Activated CD4-positive, alpha-beta T cell treated with anti-CD3 and anti-CD28 coated beads, Interleukin-2, Interleukin-6, amounts not matched to agents 100 ng/mL and 50 ng/mL, durations not matched to agents 16 hours and 8 hours (primary cell): Measurements from ENCODE around the gene IMPACT.
A peak's percentile ranks its signal among the peaks of the same experiment; 100 is the strongest.

ENCODE experiments used
- DNase-seq: peaks from one replicate; pipeline ENCODE4 v3.0.0-alpha.2; 2020

IMPACT gene

DNA sequence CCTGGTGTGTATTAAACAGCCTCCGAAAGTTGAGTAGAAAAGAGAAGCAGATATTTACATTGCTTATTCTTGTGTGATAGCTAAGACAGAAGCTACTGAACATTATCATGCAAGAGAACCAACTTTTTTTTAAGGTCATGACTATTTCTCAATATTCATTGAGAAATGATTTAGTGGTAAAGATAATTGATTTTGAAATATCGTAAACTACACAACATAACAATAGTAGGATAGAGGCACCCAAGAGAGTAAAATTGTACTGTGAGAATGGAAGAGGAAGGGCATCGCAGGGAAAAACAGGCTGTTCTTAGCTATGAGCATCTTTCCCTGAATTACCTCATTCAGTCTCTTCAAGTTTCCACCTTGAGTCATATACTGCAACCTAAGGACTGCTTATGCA is 59.2 kb downstream of the IMPACT start:
- no peak for DNase-seq

DNA sequence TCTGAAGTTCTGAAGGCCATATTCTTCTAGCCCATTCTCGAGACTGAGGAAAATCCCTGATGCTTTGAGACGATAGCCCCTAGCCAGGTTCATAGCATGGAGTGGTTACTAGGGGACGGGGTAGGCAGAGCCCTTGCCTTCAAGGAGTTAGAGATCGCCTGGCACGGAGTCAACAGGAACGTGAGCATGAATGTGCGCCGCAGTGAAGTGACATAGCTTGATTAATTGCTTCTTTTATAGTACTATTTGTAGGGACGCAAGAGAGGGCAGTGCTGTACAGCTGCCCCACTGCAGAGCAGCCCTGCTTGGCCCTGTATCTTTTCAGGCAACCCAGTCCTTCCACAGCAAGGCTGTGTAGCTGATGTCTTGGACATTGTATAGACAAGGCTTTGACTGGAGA is 60.2 kb downstream of the IMPACT start:
- DNase-seq: no peak

DNA sequence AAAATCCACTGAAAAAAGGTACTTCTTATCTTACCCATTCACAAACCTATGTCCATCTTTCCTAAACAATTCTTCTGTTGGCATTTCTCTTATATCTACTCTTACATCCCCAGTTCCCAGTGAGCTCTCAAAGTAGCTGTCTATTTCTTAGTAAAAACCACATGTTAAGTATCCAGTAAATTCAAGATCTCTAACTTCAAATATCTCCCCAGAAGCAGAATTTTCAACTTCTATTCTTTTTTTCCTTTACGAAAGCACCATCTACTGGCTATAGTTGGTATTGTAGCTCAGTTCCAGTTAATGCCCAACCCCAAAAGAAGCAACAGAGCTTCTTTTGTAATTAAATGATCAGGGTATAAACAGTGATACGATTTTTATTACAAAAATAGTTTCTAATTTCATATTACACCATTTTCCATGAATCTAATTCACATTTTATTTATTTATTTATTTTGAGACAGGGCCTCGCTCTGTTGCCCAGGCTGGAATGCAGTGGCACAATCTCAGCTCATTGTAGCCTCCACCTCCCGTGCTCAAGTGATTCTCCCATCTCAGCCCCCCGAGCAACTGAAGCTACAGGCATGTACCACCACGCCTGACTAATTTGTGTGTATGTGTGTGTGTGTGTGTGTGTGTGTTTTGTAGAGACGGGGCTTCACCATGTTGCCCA is 62.5 kb downstream of the IMPACT start:
- peak; percentile 67 for DNase-seq

DNA sequence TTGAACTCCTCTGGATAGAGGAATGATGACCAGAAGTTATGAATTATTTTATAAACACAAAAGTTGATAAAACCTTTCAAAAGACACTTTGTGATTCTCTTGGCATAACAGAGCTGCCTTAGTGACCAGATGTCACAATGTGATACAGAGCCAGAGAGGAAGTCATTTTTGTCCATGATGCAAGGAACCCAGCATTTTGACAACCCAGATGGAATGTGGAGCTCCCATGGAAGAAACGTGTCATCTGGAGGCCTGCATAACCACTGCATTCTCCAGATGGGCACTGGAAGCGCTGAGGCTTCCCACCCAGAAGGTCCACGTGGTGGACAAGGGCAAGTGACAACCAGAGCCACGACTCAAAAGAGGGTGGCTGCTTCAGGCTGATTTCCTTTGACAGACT is 64.1 kb downstream of the IMPACT start:
- no peak for DNase-seq

DNA sequence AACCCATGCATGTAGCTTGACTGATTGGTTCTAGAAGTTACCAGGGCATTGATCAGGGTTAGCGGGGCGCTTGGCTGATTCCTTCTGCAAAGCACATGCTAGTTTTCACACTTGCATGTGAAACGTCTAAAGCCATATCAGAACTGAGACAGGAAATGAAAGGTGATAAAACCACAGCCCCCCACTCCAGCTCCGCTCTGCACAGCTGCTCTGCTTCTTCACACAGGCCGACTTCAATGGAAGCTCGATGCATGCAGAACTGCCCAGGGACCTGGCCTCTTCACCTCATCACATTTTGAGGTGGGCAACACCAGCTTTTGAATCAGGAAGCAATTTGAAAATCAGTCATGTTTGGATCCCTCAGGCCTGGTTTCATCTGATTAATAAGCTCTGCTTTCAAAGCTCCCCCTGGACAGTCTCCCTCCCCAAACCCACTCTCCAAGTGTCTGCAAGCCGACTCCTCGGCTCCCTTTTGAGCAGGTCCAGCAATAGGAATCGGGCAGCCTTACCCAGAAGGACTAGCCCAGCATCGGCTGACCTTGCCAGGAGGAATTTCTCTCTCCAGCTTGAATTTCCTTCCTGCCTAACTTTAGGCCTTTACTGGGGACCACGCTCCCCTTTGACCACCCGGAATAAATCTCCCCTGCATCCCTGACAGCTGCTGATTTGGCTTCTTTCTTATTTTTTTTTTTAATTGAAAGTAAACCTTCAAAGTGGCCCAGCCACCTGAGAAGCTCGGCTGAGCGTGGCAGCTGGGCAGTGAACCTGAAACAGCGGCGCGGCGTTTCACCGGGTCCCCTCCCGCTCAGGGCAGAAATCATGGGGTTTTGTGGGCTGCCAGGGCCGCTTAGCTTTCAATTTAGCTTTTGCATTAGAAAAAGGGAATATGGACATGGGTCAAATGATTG is 65.7 kb downstream of the IMPACT start:
- DNase-seq: peak; percentile 60

DNA sequence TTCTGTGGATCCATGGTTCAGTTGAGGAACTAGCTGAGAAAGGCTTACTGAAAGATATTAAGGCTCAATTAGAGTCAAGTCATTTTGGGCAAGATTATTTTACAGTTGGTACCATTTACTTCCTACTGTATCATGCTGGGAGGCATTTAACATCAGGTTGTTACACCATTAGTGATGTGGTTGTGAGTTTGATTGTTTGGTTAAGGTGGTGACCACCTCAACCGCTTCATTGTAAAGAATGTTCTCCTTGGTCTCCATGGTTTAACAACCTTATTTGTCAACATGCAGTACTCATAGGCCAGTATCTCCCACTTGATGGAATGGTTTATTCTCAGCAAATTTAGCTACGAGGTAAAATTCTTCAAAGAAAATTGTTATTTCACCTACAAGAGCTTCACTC is 68.1 kb downstream of the IMPACT start:
- DNase-seq: no peak

DNA sequence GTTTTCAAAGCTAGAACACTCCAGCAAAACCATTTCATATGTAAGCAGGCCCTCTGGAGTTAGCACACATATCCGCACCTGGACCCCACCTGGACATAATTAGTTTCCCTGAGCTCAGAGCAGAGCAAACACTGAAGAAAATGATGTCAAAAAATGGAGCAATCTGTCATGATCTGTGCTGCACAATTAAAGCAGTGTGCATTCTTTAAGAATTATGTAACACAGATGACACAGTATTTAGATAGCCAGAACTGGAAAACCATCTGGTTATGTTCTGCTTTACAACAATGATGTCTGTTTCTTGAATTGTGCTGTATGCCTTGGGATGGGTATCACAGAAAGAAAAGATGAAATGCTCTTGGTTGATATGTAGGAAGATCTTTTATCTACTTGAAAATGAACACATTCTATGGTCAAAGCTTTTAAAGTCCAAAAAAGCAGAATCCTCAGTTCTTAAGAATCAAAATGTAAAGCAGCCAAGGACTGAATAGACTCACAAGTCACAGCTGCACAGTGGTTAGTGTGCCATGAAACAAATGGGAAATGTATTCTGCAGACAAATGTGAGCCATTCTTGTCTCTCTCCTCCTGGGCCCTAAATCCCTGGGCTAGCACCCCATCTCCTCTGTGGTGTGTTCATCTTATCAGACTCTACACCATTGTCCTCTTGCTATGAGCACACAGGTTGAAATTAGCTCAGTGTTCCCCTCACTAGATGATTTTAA is 70.7 kb downstream of the IMPACT start:
- DNase-seq: no peak

DNA sequence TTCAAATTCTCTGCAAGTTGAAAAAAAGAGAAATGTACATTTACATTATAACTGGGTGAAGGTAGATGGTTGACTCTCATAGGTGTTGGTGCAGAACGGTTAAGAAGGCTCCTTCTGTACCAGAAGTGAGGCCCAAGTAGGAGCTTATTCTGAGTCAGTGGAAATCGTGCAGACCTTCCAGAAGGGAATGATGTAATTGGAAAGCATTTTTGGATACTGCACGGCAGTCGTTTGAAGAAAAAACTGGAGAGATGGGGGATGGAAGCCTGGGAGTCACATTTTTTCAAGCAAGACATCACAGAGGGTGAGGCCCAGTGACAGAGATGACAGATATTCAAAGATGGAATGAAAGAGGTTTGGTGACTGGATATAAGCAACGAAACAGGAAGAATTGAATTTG is 73.3 kb downstream of the IMPACT start:
- no peak for DNase-seq

DNA sequence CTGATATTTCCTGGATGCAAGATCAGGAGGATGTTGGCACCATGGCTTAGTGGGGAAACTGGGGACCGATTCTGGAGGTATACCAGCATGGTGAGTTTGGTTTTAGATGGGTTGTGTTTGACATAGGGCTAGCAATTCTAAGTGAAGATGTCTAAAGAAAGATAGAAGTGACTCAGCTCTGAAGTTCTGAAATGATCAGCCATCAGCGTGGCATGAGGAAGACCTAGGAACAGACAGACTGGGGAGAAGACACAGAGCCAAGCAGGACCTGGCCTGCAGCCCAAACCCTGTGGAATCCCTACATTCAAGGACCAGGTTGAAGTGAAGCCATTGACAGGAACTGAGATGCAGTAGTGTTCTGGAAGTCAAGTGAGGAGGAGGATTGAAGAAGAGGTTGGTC is 73.7 kb downstream of the IMPACT start:
- peak; percentile 24 for DNase-seq

DNA sequence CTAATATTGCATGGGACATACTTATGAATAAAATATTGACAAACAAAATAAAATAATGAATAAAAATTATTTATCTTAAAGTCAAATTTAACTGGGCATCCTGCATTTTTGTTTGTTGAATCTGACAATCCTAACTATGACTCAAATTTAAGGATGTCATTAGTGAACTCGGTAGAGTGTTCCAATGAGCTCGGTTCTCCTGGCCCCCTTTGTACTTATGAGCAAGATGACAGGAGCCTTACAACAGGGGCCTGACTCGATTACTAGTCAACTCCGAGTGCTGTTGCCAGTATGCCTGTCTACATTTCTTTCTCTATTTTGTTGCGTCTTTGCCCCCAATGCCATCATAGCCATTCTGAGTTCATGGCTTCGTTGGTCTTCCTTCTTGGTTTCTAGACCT is 74.3 kb downstream of the IMPACT start:
- no peak for DNase-seq

DNA sequence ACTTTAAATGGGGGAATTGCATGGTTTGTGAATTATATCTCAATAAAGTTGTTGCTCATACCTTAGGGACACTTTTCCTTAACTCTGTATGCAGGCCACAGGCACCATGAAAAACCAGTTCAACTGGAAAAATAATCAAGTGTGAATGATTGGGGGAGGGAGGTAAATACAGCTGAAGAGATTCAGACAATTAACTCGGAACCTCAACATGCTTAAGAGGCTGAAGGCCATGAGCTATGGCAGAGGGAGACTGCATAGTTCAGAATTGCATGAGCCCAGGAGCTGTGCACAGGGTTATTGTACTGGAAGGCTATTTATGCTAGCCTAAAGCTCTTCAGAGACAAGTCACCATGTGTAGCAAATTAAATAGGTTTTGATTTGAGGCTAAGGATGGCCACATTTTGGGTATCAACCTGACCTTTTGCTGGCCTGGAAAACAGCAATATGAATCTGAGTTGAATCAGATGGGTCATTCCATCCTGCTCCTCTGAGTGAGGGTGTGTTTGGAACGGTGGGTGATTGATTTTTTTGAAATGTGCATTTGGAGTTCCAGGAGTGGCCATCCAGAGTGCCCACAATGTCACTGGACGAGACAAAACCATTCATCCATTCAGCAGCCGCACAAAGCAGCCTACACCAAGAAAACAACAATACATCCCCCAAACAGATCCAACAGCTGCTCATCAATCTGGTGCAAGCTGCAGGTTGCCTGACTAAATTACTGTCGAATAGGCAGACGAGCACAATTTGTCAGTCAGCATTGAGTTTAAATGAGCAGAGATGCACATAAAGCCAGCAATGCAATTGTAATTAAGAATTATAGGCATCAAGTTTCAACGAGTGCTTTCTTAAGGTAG is 76.4 kb downstream of the IMPACT start:
- DNase-seq: no peak
